ENCODE measurements around the gene AFF1.

AFF1 gene

DNA sequence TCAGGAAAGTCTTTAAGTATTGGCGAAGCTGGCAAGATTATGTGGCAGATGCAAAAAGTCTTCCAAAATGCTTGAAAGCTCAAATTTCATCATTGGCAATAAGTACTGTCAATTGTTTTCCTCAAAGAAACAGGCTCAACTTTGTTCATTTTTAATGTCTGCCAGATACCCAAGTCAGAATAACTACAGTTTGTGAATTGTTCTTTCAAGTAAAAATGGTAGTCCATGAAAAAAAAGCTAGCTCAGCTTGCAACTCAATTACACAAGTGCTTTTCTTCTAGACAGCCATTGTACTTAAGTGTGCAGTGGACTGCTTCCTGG is 70.5 kb downstream of the AFF1 start:
- TF ChIP-seq TAF1 (IDR thresholded peaks at IDR 0.05; ENCODE audit: borderline replicate concordance, insufficient read depth, low read length) (no peak), POLR2AphosphoS5 (IDR thresholded peaks at IDR 0.05; ENCODE audit: low read depth, low read length) (no peak), FOXP2 (optimal IDR thresholded peaks at IDR 0.05; ENCODE audit: borderline replicate concordance, extremely low read depth, extremely low read length, insufficient read depth) (no peak), SIN3A (IDR thresholded peaks at IDR 0.05; ENCODE audit: borderline replicate concordance, insufficient read depth, low read length) (no peak)
- TF ChIP-seq, protein P1, sequence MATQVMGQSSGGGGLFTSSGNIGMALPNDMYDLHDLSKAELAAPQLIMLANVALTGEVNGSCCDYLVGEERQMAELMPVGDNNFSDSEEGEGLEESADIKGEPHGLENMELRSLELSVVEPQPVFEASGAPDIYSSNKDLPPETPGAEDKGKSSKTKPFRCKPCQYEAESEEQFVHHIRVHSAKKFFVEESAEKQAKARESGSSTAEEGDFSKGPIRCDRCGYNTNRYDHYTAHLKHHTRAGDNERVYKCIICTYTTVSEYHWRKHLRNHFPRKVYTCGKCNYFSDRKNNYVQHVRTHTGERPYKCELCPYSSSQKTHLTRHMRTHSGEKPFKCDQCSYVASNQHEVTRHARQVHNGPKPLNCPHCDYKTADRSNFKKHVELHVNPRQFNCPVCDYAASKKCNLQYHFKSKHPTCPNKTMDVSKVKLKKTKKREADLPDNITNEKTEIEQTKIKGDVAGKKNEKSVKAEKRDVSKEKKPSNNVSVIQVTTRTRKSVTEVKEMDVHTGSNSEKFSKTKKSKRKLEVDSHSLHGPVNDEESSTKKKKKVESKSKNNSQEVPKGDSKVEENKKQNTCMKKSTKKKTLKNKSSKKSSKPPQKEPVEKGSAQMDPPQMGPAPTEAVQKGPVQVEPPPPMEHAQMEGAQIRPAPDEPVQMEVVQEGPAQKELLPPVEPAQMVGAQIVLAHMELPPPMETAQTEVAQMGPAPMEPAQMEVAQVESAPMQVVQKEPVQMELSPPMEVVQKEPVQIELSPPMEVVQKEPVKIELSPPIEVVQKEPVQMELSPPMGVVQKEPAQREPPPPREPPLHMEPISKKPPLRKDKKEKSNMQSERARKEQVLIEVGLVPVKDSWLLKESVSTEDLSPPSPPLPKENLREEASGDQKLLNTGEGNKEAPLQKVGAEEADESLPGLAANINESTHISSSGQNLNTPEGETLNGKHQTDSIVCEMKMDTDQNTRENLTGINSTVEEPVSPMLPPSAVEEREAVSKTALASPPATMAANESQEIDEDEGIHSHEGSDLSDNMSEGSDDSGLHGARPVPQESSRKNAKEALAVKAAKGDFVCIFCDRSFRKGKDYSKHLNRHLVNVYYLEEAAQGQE (IDR thresholded peaks at IDR 0.05; ENCODE audit: insufficient read depth in 1 of 2, low read depth in 2 of 2, low read length in 2 of 2): no peak

DNA sequence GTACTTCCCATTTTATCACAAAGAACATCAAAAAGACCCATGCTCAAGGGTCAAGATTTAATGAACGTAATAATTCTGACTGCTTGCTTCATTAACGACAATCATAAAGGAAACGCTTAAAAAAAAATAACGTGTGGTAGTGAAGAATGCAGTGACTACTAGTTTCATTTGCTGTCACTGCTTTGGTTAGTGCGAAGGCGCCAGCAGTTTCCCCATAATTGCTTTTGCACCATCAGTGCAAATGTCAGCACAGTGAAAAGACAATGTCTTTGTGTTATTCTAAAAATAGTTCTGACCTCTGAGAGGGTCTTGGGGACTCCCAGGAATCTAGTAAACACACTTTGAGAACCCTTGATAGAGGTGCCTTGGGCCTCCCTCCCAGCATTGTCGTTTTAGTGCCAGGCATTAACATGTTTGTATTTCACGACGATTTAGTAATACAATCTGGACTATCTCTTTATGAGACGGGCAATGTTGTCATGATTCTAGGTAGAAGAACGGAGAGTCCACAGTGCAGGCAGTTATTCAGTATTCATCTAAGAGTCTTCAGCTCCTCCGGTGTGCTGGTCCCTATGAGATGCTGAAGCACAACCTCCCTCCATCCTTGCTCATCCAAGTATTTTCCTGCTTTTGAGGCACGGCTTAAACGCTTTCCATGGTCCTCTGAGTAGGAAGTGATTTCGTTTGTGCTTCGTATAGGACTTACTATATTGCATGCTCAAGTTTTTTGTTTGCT is 71.0 kb downstream of the AFF1 start:
- TF ChIP-seq TAF1 (IDR thresholded peaks at IDR 0.05; ENCODE audit: borderline replicate concordance, insufficient read depth, low read length) (no peak), SIN3A (IDR thresholded peaks at IDR 0.05; ENCODE audit: borderline replicate concordance, insufficient read depth, low read length) (no peak), FOXP2 (optimal IDR thresholded peaks at IDR 0.05; ENCODE audit: borderline replicate concordance, extremely low read depth, extremely low read length, insufficient read depth) (no peak), POLR2AphosphoS5 (IDR thresholded peaks at IDR 0.05; ENCODE audit: low read depth, low read length) (no peak)
- TF ChIP-seq, protein P1 (IDR thresholded peaks at IDR 0.05; ENCODE audit: insufficient read depth in 1 of 2, low read depth in 2 of 2, low read length in 2 of 2): no peak

DNA sequence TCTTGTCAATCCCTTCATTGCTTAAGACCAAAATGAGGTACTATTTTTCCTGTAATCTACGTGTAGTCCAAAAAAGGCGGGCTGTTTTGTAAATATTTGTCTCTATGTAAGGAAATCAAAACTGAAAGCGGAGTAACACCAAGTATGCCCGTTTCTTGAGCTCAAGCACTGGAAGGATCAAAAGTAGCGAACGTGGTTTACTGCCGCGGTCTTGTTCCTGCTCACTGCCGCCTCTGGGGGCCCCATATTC is 71.5 kb downstream of the AFF1 start:
- TF ChIP-seq SIN3A (IDR thresholded peaks at IDR 0.05; ENCODE audit: borderline replicate concordance, insufficient read depth, low read length) (no peak), FOXP2 (optimal IDR thresholded peaks at IDR 0.05; ENCODE audit: borderline replicate concordance, extremely low read depth, extremely low read length, insufficient read depth) (no peak), POLR2AphosphoS5 (IDR thresholded peaks at IDR 0.05; ENCODE audit: low read depth, low read length) (no peak), TAF1 (IDR thresholded peaks at IDR 0.05; ENCODE audit: borderline replicate concordance, insufficient read depth, low read length) (no peak)
- TF ChIP-seq, protein P1 (IDR thresholded peaks at IDR 0.05; ENCODE audit: insufficient read depth in 1 of 2, low read depth in 2 of 2, low read length in 2 of 2): no peak

DNA sequence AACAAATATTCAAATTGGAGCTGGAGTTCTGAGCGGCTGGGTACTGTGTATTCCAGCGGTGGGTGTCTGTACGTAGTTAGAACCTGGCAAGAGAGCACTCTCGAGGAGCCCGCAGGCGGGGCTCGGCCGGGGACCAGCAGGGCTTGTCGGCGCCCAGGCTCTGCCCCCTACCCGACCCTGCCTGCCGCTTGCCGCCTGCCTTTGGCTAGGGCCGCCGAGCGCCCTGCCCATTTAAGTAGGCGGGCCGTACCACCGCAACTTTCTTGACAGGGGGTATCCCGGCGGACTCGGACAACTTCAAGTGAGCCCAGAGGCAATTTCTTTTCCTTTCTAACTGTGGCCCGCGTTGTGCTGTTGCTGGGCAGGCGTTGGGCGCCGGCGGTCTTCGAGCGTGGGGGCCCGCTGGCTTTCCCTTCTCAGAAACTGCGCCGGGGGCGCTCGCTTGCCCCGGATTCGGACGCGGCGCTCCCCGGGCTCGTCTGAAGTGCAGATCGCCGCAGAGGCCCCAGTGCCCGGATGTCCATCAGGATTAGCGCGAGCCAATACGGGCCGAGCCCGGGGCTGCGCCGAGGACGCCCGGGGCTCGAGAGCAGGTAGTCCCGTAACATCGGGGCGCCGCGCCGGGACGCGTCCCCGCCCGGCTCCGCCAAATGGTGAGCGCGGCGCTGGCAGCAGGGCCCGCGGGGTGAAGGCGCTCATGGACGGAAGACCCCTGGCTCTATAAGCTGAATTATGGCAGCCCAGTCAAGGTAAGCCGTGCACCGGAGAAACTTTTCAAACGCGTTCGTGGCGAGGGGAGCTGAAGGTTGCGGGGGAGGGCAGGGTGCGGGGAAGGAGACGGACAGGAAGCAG is 72.1 kb downstream of the AFF1 start:
- TF ChIP-seq, protein P1 (IDR thresholded peaks at IDR 0.05; ENCODE audit: insufficient read depth in 1 of 2, low read depth in 2 of 2, low read length in 2 of 2): peak; percentile 61 to 64; a peak in 1 of 4 replicates
- TF ChIP-seq TAF1 (IDR thresholded peaks at IDR 0.05; ENCODE audit: borderline replicate concordance, insufficient read depth, low read length): peak; percentile 99
- TF ChIP-seq FOXP2 (optimal IDR thresholded peaks at IDR 0.05; ENCODE audit: borderline replicate concordance, extremely low read depth, extremely low read length, insufficient read depth): peak; percentile 81
- no peak for TF ChIP-seq SIN3A (IDR thresholded peaks at IDR 0.05; ENCODE audit: borderline replicate concordance, insufficient read depth, low read length)
- peak; percentile 100 for TF ChIP-seq POLR2AphosphoS5 (IDR thresholded peaks at IDR 0.05; ENCODE audit: low read depth, low read length)

Data from PFSK-1 (cell line).